Neural cell (in vitro differentiated cells): ENCODE measurements around the gene RASGEF1B. TPM values are rescaled to one million over a fixed set of nuclear protein-coding genes. Genes with fewer than 3 reads are reported as not detected.

Experiments used
- H2AFZ ChIP-seq: fragments of 200-600, 300-800 bp; sonication (generic), shearing (Covaris generic); 2 replicates; pipeline ENCODE4 v1.6.0; 2014; ENCODE audit warnings: low read depth, mild to moderate bottlenecking, antibody characterized with exemption, low read length, moderate library complexity
- H3F3A ChIP-seq: fragments of 200-600 bp; shearing (Covaris generic); 2 replicates; pipeline ENCODE4 v1.6.1; 2016; ENCODE audit warnings: mild to moderate bottlenecking, moderate library complexity, mixed read lengths, antibody characterized with exemption, low read length; ENCODE audit not compliant: insufficient read depth, poor library complexity, severe bottlenecking
- H3K27ac ChIP-seq: fragments of 200-600, 300-800 bp; sonication (generic), shearing (Covaris generic); 2 replicates; pipeline ENCODE4 v1.5.1; 2014; ENCODE audit warnings: mild to moderate bottlenecking, low read length, moderate library complexity
- H3K27me3 ChIP-seq: fragments of 300-800, 200-600 bp; sonication (generic), shearing (Covaris generic); 2 replicates; pipeline ENCODE4 v1.6.0; 2014; ENCODE audit warnings: mild to moderate bottlenecking, low read depth, low read length, moderate library complexity; ENCODE audit not compliant: insufficient read depth
- H3K36me3 ChIP-seq: fragments of 300-800, 200-600 bp; sonication (generic), shearing (Covaris generic); 2 replicates; pipeline ENCODE4 v1.5.1; 2014; ENCODE audit warnings: mild to moderate bottlenecking, antibody characterized with exemption, low read length, moderate library complexity; ENCODE audit not compliant: insufficient read depth
- H3K4me2 ChIP-seq: fragments of 300-800, 200-600 bp; sonication (generic), shearing (Covaris generic); 2 replicates; pipeline ENCODE4 v1.6.0; 2014; ENCODE audit warnings: mild to moderate bottlenecking, low read length
- H3K4me3 ChIP-seq: fragments of 300-800, 200-600 bp; sonication (generic), shearing (Covaris generic); 2 replicates; pipeline ENCODE4 v1.5.1; 2014; ENCODE audit warnings: mild to moderate bottlenecking, low read length, moderate library complexity
- H3K79me2 ChIP-seq: fragments of 200-600 bp; shearing (Covaris generic); replicated peaks from 2 replicates; pipeline ENCODE4 v1.6.0; 2014; ENCODE audit warnings: mild to moderate bottlenecking, low read length, moderate library complexity; ENCODE audit not compliant: insufficient read depth
- H3K9ac ChIP-seq: fragments of 300-800, 200-600 bp; sonication (generic), shearing (Covaris generic); 2 replicates; pipeline ENCODE4 v1.6.1; 2016; ENCODE audit warnings: mild to moderate bottlenecking, low read length, mixed read lengths
- H3K9me2 ChIP-seq: fragments of 200-600 bp; shearing (Covaris generic); 2 replicates; pipeline ENCODE4 v1.6.1; 2016; ENCODE audit warnings: mild to moderate bottlenecking, low read length, mixed read lengths; ENCODE audit not compliant: insufficient read depth
- H3K9me3 ChIP-seq: fragments of 200-600, 300-800 bp; sonication (generic), shearing (Covaris generic); 2 replicates; pipeline ENCODE4 v1.6.1; 2016; ENCODE audit warnings: mild to moderate bottlenecking, mixed run types, low read length, moderate library complexity, mixed read lengths
- H4K20me1 ChIP-seq: fragments of 200-600 bp; shearing (Covaris generic); 2 replicates; pipeline ENCODE4 v1.6.1; 2016; ENCODE audit warnings: mild to moderate bottlenecking, mixed run types; ENCODE audit not compliant: insufficient read depth
- EP300 ChIP-seq: fragments of 450-650 bp; conservative IDR thresholded peaks from 2 replicates; pipeline ENCODE4 v1.6.1; 2014; ENCODE audit warnings: antibody characterized with exemption, mild to moderate bottlenecking, moderate library complexity; ENCODE audit not compliant: poor library complexity, severe bottlenecking
- EZH2 ChIP-seq: fragments of 200-600, 300-800 bp; shearing (Covaris generic), sonication (generic); IDR thresholded peaks from 2 replicates; pipeline ENCODE4 v1.6.1; 2014; ENCODE audit warnings: antibody characterized with exemption, low read length, borderline replicate concordance, mild to moderate bottlenecking; ENCODE audit not compliant: insufficient read depth, poor library complexity, severe bottlenecking
- MXI1 ChIP-seq: fragments of 450-650 bp; conservative IDR thresholded peaks from 2 replicates; pipeline ENCODE4 v1.6.1; 2014; ENCODE audit warnings: antibody characterized with exemption, mild to moderate bottlenecking; ENCODE audit not compliant: poor library complexity, severe bottlenecking
- POLR2AphosphoS5 ChIP-seq: IDR thresholded peaks from 2 replicates; pipeline ENCODE4 v1.6.1; 2012
- RAD21 ChIP-seq: fragments of 450-650 bp; conservative IDR thresholded peaks from 2 replicates; pipeline ENCODE4 v1.6.1; 2014; ENCODE audit warnings: antibody characterized with exemption, mild to moderate bottlenecking, moderate library complexity
- SMC3 ChIP-seq: fragments of 450-650 bp; conservative IDR thresholded peaks from 2 replicates; pipeline ENCODE4 v1.6.1; 2014; ENCODE audit warnings: antibody characterized with exemption, mild to moderate bottlenecking, moderate library complexity; ENCODE audit not compliant: poor library complexity
- TAF1 ChIP-seq: IDR thresholded peaks from 2 replicates; pipeline ENCODE4 v1.6.1; 2012; ENCODE audit warnings: low read depth
- polyA plus RNA-seq: library from polyadenylated mRNA; depleted of rRNA; stranded (reverse); fragments of >200 nt; gene quantifications from 2 replicates; pipeline ENCODE4 v1.2.3, GENCODE V29; 2014
- TF ChIP-seq, protein P1 (sequence below): fragments of 450-650 bp; IDR thresholded peaks from 2 replicates; pipeline ENCODE4 v1.5.1; 2014; ENCODE audit warnings: antibody characterized with exemption, mild to moderate bottlenecking, moderate library complexity; ENCODE audit not compliant: poor library complexity, severe bottlenecking
- TF ChIP-seq, protein P2 (sequence below): IDR thresholded peaks from 2 replicates; pipeline ENCODE4 v1.6.1; 2012; ENCODE audit warnings: borderline replicate concordance

The RASGEF1B gene
- polyA plus RNA-seq, 1 donor from 2014 or later, result 21.5 TPM

DNA sequence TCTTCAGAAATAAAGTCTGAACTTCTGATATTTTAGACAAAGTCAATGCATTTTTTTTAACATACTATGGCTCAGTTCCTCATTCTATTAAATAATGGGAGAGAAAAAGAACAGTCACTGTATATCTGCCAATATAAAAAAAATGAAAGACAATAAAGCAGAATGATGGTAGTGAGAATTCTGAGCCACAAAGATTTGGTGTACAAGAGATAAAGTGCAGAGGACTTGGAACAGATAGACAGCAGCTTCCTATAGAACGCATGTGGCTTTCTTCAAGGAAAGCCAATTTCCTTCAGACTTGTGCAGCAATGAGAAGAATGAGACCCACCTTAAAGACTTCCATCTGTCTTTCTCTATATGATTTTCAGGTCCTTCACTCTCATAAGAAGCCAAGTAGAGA, 39.7 kb downstream of the RASGEF1B start:
- Histone ChIP-seq H3K9me2 (no peaks in the 10 kb centered on the region), H3K9me3 (no peaks in the 10 kb centered on the region), H3K27ac (no peak overlapping the region), H3K9ac (no peak overlapping the region), H3K36me3 (peaks cover 3% of the 10 kb centered on the region), H2AFZ (no peak overlapping the region), H3K4me2 (no peak overlapping the region), H4K20me1 (no peaks in the 10 kb centered on the region), H3K4me3 (no peak overlapping the region), H3F3A (no peaks in the 10 kb centered on the region), H3K27me3 (no peaks in the 10 kb centered on the region), H3K79me2 (no peaks in the 10 kb centered on the region)
- TF ChIP-seq EZH2, result no peak
- no peak for TF ChIP-seq MXI1
- TF ChIP-seq, protein P1, sequence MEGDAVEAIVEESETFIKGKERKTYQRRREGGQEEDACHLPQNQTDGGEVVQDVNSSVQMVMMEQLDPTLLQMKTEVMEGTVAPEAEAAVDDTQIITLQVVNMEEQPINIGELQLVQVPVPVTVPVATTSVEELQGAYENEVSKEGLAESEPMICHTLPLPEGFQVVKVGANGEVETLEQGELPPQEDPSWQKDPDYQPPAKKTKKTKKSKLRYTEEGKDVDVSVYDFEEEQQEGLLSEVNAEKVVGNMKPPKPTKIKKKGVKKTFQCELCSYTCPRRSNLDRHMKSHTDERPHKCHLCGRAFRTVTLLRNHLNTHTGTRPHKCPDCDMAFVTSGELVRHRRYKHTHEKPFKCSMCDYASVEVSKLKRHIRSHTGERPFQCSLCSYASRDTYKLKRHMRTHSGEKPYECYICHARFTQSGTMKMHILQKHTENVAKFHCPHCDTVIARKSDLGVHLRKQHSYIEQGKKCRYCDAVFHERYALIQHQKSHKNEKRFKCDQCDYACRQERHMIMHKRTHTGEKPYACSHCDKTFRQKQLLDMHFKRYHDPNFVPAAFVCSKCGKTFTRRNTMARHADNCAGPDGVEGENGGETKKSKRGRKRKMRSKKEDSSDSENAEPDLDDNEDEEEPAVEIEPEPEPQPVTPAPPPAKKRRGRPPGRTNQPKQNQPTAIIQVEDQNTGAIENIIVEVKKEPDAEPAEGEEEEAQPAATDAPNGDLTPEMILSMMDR, result no peak
- TF ChIP-seq TAF1, result no peak
- TF ChIP-seq RAD21, result no peak
- TF ChIP-seq, protein P2, sequence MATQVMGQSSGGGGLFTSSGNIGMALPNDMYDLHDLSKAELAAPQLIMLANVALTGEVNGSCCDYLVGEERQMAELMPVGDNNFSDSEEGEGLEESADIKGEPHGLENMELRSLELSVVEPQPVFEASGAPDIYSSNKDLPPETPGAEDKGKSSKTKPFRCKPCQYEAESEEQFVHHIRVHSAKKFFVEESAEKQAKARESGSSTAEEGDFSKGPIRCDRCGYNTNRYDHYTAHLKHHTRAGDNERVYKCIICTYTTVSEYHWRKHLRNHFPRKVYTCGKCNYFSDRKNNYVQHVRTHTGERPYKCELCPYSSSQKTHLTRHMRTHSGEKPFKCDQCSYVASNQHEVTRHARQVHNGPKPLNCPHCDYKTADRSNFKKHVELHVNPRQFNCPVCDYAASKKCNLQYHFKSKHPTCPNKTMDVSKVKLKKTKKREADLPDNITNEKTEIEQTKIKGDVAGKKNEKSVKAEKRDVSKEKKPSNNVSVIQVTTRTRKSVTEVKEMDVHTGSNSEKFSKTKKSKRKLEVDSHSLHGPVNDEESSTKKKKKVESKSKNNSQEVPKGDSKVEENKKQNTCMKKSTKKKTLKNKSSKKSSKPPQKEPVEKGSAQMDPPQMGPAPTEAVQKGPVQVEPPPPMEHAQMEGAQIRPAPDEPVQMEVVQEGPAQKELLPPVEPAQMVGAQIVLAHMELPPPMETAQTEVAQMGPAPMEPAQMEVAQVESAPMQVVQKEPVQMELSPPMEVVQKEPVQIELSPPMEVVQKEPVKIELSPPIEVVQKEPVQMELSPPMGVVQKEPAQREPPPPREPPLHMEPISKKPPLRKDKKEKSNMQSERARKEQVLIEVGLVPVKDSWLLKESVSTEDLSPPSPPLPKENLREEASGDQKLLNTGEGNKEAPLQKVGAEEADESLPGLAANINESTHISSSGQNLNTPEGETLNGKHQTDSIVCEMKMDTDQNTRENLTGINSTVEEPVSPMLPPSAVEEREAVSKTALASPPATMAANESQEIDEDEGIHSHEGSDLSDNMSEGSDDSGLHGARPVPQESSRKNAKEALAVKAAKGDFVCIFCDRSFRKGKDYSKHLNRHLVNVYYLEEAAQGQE, result no peak
- TF ChIP-seq POLR2AphosphoS5, result no peak
- TF ChIP-seq SMC3, result no peak
- TF ChIP-seq EP300, result no peak

DNA sequence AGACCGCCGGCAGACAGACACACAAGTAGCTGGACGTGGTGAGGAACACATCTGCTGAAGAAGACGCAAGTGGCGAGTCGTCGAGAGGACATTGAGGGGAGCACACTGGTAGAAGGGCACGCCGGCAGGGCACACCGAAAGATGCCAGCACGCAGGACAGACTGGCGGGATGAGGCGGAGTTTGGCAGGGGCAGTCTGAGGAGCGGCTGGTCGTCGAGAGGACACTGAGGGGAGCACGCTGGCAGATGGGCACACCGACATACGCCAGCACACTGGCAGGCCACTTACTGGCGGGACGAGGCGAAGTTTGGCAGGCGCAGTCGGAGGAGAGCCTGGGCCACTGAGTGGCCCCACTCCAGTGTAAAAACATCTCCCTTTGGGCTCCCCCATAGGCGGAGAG, 42.1 kb downstream of the RASGEF1B start:
- Histone ChIP-seq H3K79me2 (no peaks in the 10 kb centered on the region), H3K9me2 (no peaks in the 10 kb centered on the region), H3K36me3 (peaks cover 3% of the 10 kb centered on the region), H3K9me3 (no peaks in the 10 kb centered on the region), H3F3A (no peaks in the 10 kb centered on the region), H3K4me3 (no peak overlapping the region), H3K27ac (no peak overlapping the region), H3K4me2 (no peak overlapping the region), H3K27me3 (peaks cover 6% of the 10 kb centered on the region), H3K9ac (no peak overlapping the region), H4K20me1 (no peaks in the 10 kb centered on the region), H2AFZ (no peak overlapping the region)
- TF ChIP-seq SMC3, result no peak
- TF ChIP-seq RAD21, result no peak

DNA sequence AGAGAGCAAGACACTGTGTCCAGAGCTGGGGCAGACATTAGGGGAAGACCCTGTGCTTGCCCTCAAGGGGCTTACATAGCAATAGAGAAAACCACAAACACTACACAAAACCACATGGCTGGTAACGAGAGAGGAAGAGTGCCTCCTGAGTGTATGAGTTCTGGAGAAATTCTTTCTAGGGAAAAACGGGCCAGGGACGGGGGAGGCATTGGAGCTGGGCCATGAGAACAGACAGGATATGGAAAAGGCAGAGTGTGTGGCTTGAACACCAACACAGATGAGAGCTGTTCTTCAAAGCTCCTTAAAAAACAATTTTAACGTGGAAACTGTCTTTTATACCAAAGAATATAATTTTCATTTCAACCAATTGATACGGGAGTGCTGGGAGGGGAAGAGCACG, 42.7 kb downstream of the RASGEF1B start:
- Histone ChIP-seq H3K9me2 (no peaks in the 10 kb centered on the region), H3K9me3 (no peaks in the 10 kb centered on the region), H3K36me3 (peaks cover 3% of the 10 kb centered on the region), H3K79me2 (no peaks in the 10 kb centered on the region), H3K27me3 (peaks cover 6% of the 10 kb centered on the region), H2AFZ (no peak overlapping the region), H3K4me3 (no peak overlapping the region), H3F3A (no peaks in the 10 kb centered on the region), H3K9ac (no peak overlapping the region), H3K27ac (no peak overlapping the region), H4K20me1 (no peaks in the 10 kb centered on the region), H3K4me2 (no peak overlapping the region)
- TF ChIP-seq EP300 (no peak), SMC3 (no peak), MXI1 (no peak), EZH2 (no peak), RAD21 (no peak), POLR2AphosphoS5 (no peak)
- TF ChIP-seq, protein P2, result no peak
- TF ChIP-seq, protein P1, result no peak
